Bronchial epithelial cell (primary cell): ENCODE results near the gene SLC35A5. TPM values are rescaled to one million over a fixed set of nuclear protein-coding genes. Genes with fewer than 3 reads are reported as not detected.

Experiments
- DNase-seq: peaks from one replicate; pipeline ENCODE4 v3.0.0-alpha.2; 2010; ENCODE audit warnings: low read depth
- FAIRE-seq: peaks from 2 replicates; lab custom pipeline; 2011; peaks lifted over from hg19 to GRCh38; lab: Jason Lieb, UNC
- H3K27me3 ChIP-seq: 2 replicates; pipeline ENCODE4 v1.5.1; 2011; ENCODE audit warnings: low read length; ENCODE audit not compliant: control insufficient read depth, insufficient read depth
- H3K36me3 ChIP-seq: 2 replicates; pipeline ENCODE4 v1.5.1; 2011; ENCODE audit warnings: low read length; ENCODE audit not compliant: control insufficient read depth, insufficient read depth
- H3K4me3 ChIP-seq: 2 replicates; pipeline ENCODE4 v1.5.1; 2011; ENCODE audit warnings: mild to moderate bottlenecking, low read depth, low read length, control low read depth
- CTCF ChIP-seq: IDR thresholded peaks from 2 replicates; pipeline ENCODE4 v1.5.1; 2011; ENCODE audit warnings: mild to moderate bottlenecking, moderate library complexity, low read length, control low read depth, inconsistent platforms; ENCODE audit not compliant: insufficient read depth, severe bottlenecking
- total RNA-seq: library from RNA; depleted of rRNA; stranded (reverse); fragments of >200 nt; gene quantifications from 2 replicates; pipeline ENCODE4 v1.2.1, GENCODE V29; 2014

The SLC35A5 gene
- total RNA-seq, 1 donor from 2014 or later, result 14.0 TPM

DNA sequence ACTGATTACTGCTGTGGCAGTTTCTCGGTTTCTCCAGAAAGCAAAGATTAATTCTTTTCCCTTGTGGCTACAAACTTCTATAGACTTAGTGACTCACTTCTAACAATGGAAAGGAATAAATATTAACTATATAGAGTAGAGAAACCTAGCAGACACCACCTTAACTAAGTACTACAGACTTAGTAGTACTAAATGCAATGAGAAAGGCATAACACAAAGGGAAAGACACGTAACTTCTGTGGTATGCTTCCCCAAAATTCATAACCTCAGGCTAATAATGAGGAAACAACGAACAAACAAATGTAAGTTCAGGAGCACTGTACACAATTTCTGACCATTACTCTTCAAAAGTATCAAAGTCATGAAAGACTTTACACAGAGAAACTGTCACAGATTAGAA lies 31.3 kb upstream of the SLC35A5 start:
- no peaks in the 10 kb centered on the region for H3K36me3 ChIP-seq
- TF ChIP-seq CTCF, result no peak
- no peak overlapping the region for H3K4me3 ChIP-seq
- no peaks in the 10 kb centered on the region for H3K27me3 ChIP-seq
- peak; percentile 54 for DNase-seq
- no peak for FAIRE-seq

GRCh38 chr3:112531358-112531781 lies 30.5 kb upstream of the SLC35A5 start:
- no peaks in the 10 kb centered on the region for H3K27me3 ChIP-seq
- no peak overlapping the region for H3K4me3 ChIP-seq
- DNase-seq, result peak; percentile 45
- H3K36me3 ChIP-seq, result peaks cover 1% of the 10 kb centered on the region
- TF ChIP-seq CTCF, result no peak
- no peak for FAIRE-seq

- H3K4me3 ChIP-seq, result no peak overlapping the region
- no peak for TF ChIP-seq CTCF
- H3K36me3 ChIP-seq, result peaks cover 1% of the 10 kb centered on the region
- no peaks in the 10 kb centered on the region for H3K27me3 ChIP-seq
- FAIRE-seq (no peak), DNase-seq (no peak)
Measured at GRCh38 chr3:112539825-112540650, 21.8 kb upstream of the SLC35A5 start.

DNA sequence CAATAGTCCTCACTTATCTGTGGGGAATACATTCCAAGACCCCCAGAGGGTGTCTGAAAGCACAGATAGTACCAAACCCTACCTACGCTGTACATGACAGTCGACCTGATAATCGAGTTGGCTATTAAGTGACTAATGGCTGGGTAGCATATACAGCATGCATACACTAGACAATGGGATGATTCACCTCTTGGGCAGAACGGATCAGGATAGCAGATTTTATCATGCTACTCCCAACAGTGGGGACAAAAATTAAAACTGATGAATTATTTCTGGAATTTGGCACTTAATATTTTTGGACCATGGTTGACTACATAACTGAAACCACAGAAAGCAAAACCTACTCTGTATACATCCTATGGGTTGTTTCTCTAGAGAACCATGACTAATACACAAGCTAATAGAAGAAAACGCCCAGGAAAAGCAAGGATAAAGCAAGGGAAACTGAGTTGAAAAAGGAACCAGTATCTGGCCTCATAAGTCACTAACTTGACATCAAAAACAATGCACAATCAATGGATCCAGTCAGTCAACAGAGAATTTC lies 15.6 kb upstream of the SLC35A5 start:
- peak; percentile 63 for DNase-seq
- peak; percentile 70 for FAIRE-seq

GRCh38 chr3:112550859-112551258 lies 11.0 kb upstream of the SLC35A5 start:
- no peak for FAIRE-seq
- DNase-seq, result no peak
- Histone ChIP-seq H3K4me3 (no peak overlapping the region), H3K27me3 (no peaks in the 10 kb centered on the region), H3K36me3 (no peaks in the 10 kb centered on the region)
- TF ChIP-seq CTCF, result no peak

More for the DNA sequence above, 15.6 kb upstream of the SLC35A5 start:
- H3K4me3 ChIP-seq, result no peak overlapping the region
- no peak for TF ChIP-seq CTCF
- no peaks in the 10 kb centered on the region for H3K27me3 ChIP-seq
- no peaks in the 10 kb centered on the region for H3K36me3 ChIP-seq
